ENCODE data around the gene OR4D2.

The OR4D2 gene

GRCh38 chr17:58210922-58211321 is 44.1 kb downstream of the OR4D2 start:
- H3K36me3 Mint-ChIP-seq (ENCODE audit: low read depth): peaks cover 8% of the 10 kb centered on the region
- H3K27ac Mint-ChIP-seq: no peak overlapping the region
- H3K9me3 Mint-ChIP-seq: no peaks in the 10 kb centered on the region
- H3K4me1 Mint-ChIP-seq (ENCODE audit: low read depth): peaks cover 3% of the 10 kb centered on the region
- H3K4me3 Mint-ChIP-seq: no peak overlapping the region
- H3K27me3 Mint-ChIP-seq (ENCODE audit: low read depth): no peaks in the 10 kb centered on the region

GRCh38 chr17:58215685-58216084 is 48.9 kb downstream of the OR4D2 start:
- Mint-ChIP-seq H3K9me3 (no peaks in the 10 kb centered on the region), H3K27ac (no peak overlapping the region), H3K27me3 (ENCODE audit: low read depth) (no peaks in the 10 kb centered on the region), H3K4me1 (ENCODE audit: low read depth) (peaks cover 20% of the 10 kb centered on the region), H3K36me3 (ENCODE audit: low read depth) (no peaks in the 10 kb centered on the region), H3K4me3 (no peak overlapping the region)

GRCh38 chr17:58217766-58218165 is 51.0 kb downstream of the OR4D2 start:
- peaks cover 18% of the 10 kb centered on the region for H3K4me1 Mint-ChIP-seq (ENCODE audit: low read depth)
- H3K9me3 Mint-ChIP-seq: no peaks in the 10 kb centered on the region
- H3K27ac Mint-ChIP-seq: no peak overlapping the region
- no peaks in the 10 kb centered on the region for H3K36me3 Mint-ChIP-seq (ENCODE audit: low read depth)
- peaks cover 4% of the 10 kb centered on the region for H3K27me3 Mint-ChIP-seq (ENCODE audit: low read depth)
- H3K4me3 Mint-ChIP-seq: peak overlapping the region; percentile 15

GRCh38 chr17:58219007-58219788 is 52.4 kb downstream of the OR4D2 start, which contains the start of gene MKS1:
Gene MKS1 (minus strand): TSS chr17:58219255. CDS start chr17:58219230, 25 bp downstream.
- Mint-ChIP-seq H3K27me3 (ENCODE audit: low read depth) (peaks cover 16% of the 10 kb centered on the region), H3K4me3 (peak within 1 kb of the TSS; percentile 92), H3K27ac (peak within 1 kb of the TSS; percentile 93), H3K4me1 (ENCODE audit: low read depth) (peaks cover 18% of the 10 kb centered on the region), H3K36me3 (ENCODE audit: low read depth) (no peaks in the 10 kb centered on the region), H3K9me3 (no peaks in the 10 kb centered on the region)

GRCh38 chr17:58219789-58220183 is 53.0 kb downstream of the OR4D2 start:
- H3K27ac Mint-ChIP-seq: peak overlapping the region; percentile 93
- peaks cover 18% of the 10 kb centered on the region for H3K4me1 Mint-ChIP-seq (ENCODE audit: low read depth)
- peak overlapping the region; percentile 92 for H3K4me3 Mint-ChIP-seq
- H3K9me3 Mint-ChIP-seq: no peaks in the 10 kb centered on the region
- peaks cover 20% of the 10 kb centered on the region for H3K27me3 Mint-ChIP-seq (ENCODE audit: low read depth)
- no peaks in the 10 kb centered on the region for H3K36me3 Mint-ChIP-seq (ENCODE audit: low read depth)
